Neural cell (in vitro differentiated cells): ENCODE data around the gene PPAN. TPM values are rescaled to one million over a fixed set of nuclear protein-coding genes. Genes with fewer than 3 reads are reported as not detected.

Experiments
- H2AFZ ChIP-seq: fragments of 200-600, 300-800 bp; sonication (generic), shearing (Covaris generic); 2 replicates; pipeline ENCODE4 v1.6.0; 2014; ENCODE audit warnings: low read depth, mild to moderate bottlenecking, antibody characterized with exemption, low read length, moderate library complexity
- H3F3A ChIP-seq: fragments of 200-600 bp; shearing (Covaris generic); 2 replicates; pipeline ENCODE4 v1.6.1; 2016; ENCODE audit warnings: mild to moderate bottlenecking, moderate library complexity, mixed read lengths, antibody characterized with exemption, low read length; ENCODE audit not compliant: insufficient read depth, poor library complexity, severe bottlenecking
- H3K27ac ChIP-seq: fragments of 200-600, 300-800 bp; sonication (generic), shearing (Covaris generic); 2 replicates; pipeline ENCODE4 v1.5.1; 2014; ENCODE audit warnings: mild to moderate bottlenecking, low read length, moderate library complexity
- H3K27me3 ChIP-seq: fragments of 300-800, 200-600 bp; sonication (generic), shearing (Covaris generic); 2 replicates; pipeline ENCODE4 v1.6.0; 2014; ENCODE audit warnings: mild to moderate bottlenecking, low read depth, low read length, moderate library complexity; ENCODE audit not compliant: insufficient read depth
- H3K36me3 ChIP-seq: fragments of 300-800, 200-600 bp; sonication (generic), shearing (Covaris generic); 2 replicates; pipeline ENCODE4 v1.5.1; 2014; ENCODE audit warnings: mild to moderate bottlenecking, antibody characterized with exemption, low read length, moderate library complexity; ENCODE audit not compliant: insufficient read depth
- H3K4me2 ChIP-seq: fragments of 300-800, 200-600 bp; sonication (generic), shearing (Covaris generic); 2 replicates; pipeline ENCODE4 v1.6.0; 2014; ENCODE audit warnings: mild to moderate bottlenecking, low read length
- H3K4me3 ChIP-seq: fragments of 300-800, 200-600 bp; sonication (generic), shearing (Covaris generic); 2 replicates; pipeline ENCODE4 v1.5.1; 2014; ENCODE audit warnings: mild to moderate bottlenecking, low read length, moderate library complexity
- H3K79me2 ChIP-seq: fragments of 200-600 bp; shearing (Covaris generic); replicated peaks from 2 replicates; pipeline ENCODE4 v1.6.0; 2014; ENCODE audit warnings: mild to moderate bottlenecking, low read length, moderate library complexity; ENCODE audit not compliant: insufficient read depth
- H3K9ac ChIP-seq: fragments of 300-800, 200-600 bp; sonication (generic), shearing (Covaris generic); 2 replicates; pipeline ENCODE4 v1.6.1; 2016; ENCODE audit warnings: mild to moderate bottlenecking, low read length, mixed read lengths
- H3K9me2 ChIP-seq: fragments of 200-600 bp; shearing (Covaris generic); 2 replicates; pipeline ENCODE4 v1.6.1; 2016; ENCODE audit warnings: mild to moderate bottlenecking, low read length, mixed read lengths; ENCODE audit not compliant: insufficient read depth
- H3K9me3 ChIP-seq: fragments of 200-600, 300-800 bp; sonication (generic), shearing (Covaris generic); 2 replicates; pipeline ENCODE4 v1.6.1; 2016; ENCODE audit warnings: mild to moderate bottlenecking, mixed run types, low read length, moderate library complexity, mixed read lengths
- H4K20me1 ChIP-seq: fragments of 200-600 bp; shearing (Covaris generic); 2 replicates; pipeline ENCODE4 v1.6.1; 2016; ENCODE audit warnings: mild to moderate bottlenecking, mixed run types; ENCODE audit not compliant: insufficient read depth
- CTCF ChIP-seq: fragments of 450-650 bp; IDR thresholded peaks from 2 replicates; pipeline ENCODE4 v1.5.1; 2014; ENCODE audit warnings: antibody characterized with exemption, mild to moderate bottlenecking, moderate library complexity; ENCODE audit not compliant: poor library complexity, severe bottlenecking
- EP300 ChIP-seq: fragments of 450-650 bp; conservative IDR thresholded peaks from 2 replicates; pipeline ENCODE4 v1.6.1; 2014; ENCODE audit warnings: antibody characterized with exemption, mild to moderate bottlenecking, moderate library complexity; ENCODE audit not compliant: poor library complexity, severe bottlenecking
- EZH2 ChIP-seq: fragments of 200-600, 300-800 bp; shearing (Covaris generic), sonication (generic); IDR thresholded peaks from 2 replicates; pipeline ENCODE4 v1.6.1; 2014; ENCODE audit warnings: antibody characterized with exemption, low read length, borderline replicate concordance, mild to moderate bottlenecking; ENCODE audit not compliant: insufficient read depth, poor library complexity, severe bottlenecking
- MXI1 ChIP-seq: fragments of 450-650 bp; conservative IDR thresholded peaks from 2 replicates; pipeline ENCODE4 v1.6.1; 2014; ENCODE audit warnings: antibody characterized with exemption, mild to moderate bottlenecking; ENCODE audit not compliant: poor library complexity, severe bottlenecking
- POLR2AphosphoS5 ChIP-seq: IDR thresholded peaks from 2 replicates; pipeline ENCODE4 v1.6.1; 2012
- RAD21 ChIP-seq: fragments of 450-650 bp; conservative IDR thresholded peaks from 2 replicates; pipeline ENCODE4 v1.6.1; 2014; ENCODE audit warnings: antibody characterized with exemption, mild to moderate bottlenecking, moderate library complexity
- SMC3 ChIP-seq: fragments of 450-650 bp; conservative IDR thresholded peaks from 2 replicates; pipeline ENCODE4 v1.6.1; 2014; ENCODE audit warnings: antibody characterized with exemption, mild to moderate bottlenecking, moderate library complexity; ENCODE audit not compliant: poor library complexity
- TAF1 ChIP-seq: IDR thresholded peaks from 2 replicates; pipeline ENCODE4 v1.6.1; 2012; ENCODE audit warnings: low read depth
- polyA plus RNA-seq: library from polyadenylated mRNA; depleted of rRNA; stranded (reverse); fragments of >200 nt; gene quantifications from 2 replicates; pipeline ENCODE4 v1.2.3, GENCODE V29; 2014
- TF ChIP-seq, protein P1 (sequence below): IDR thresholded peaks from 2 replicates; pipeline ENCODE4 v1.6.1; 2012; ENCODE audit warnings: borderline replicate concordance

PPAN gene
- polyA plus RNA-seq, 1 donor from 2014 or later = 13.9 TPM

DNA sequence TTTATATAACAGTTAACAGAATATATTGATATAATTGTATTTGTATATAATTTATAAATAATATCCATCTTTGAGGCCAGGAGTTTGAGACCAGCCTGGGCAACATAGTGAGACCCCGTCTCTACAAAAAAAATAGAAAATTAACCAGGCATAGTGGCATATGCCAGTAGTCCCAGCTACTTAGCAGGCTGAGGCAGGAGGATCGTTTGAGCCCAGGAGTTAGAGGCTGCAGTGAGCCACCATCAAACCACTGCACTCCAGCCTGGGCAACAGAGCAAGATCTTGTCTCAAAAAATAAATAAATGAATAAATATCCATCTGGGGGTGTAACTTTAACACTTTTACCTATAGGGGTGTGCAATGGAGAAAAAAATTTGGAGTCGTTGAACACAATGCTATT is 21.4 kb upstream of the PPAN start:
- H3K4me3 ChIP-seq = no peak overlapping the region
- TF ChIP-seq CTCF = no peak
- TF ChIP-seq EP300 = no peak
- TF ChIP-seq, protein P1, sequence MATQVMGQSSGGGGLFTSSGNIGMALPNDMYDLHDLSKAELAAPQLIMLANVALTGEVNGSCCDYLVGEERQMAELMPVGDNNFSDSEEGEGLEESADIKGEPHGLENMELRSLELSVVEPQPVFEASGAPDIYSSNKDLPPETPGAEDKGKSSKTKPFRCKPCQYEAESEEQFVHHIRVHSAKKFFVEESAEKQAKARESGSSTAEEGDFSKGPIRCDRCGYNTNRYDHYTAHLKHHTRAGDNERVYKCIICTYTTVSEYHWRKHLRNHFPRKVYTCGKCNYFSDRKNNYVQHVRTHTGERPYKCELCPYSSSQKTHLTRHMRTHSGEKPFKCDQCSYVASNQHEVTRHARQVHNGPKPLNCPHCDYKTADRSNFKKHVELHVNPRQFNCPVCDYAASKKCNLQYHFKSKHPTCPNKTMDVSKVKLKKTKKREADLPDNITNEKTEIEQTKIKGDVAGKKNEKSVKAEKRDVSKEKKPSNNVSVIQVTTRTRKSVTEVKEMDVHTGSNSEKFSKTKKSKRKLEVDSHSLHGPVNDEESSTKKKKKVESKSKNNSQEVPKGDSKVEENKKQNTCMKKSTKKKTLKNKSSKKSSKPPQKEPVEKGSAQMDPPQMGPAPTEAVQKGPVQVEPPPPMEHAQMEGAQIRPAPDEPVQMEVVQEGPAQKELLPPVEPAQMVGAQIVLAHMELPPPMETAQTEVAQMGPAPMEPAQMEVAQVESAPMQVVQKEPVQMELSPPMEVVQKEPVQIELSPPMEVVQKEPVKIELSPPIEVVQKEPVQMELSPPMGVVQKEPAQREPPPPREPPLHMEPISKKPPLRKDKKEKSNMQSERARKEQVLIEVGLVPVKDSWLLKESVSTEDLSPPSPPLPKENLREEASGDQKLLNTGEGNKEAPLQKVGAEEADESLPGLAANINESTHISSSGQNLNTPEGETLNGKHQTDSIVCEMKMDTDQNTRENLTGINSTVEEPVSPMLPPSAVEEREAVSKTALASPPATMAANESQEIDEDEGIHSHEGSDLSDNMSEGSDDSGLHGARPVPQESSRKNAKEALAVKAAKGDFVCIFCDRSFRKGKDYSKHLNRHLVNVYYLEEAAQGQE = no peak
- TF ChIP-seq RAD21 = no peak
- no peak overlapping the region for H2AFZ ChIP-seq
- H3K9me3 ChIP-seq = no peaks in the 10 kb centered on the region
- no peak overlapping the region for H3K27ac ChIP-seq
- H4K20me1 ChIP-seq = no peaks in the 10 kb centered on the region
- no peaks in the 10 kb centered on the region for H3K36me3 ChIP-seq
- H3K79me2 ChIP-seq = no peaks in the 10 kb centered on the region
- no peaks in the 10 kb centered on the region for H3K9me2 ChIP-seq
- H3F3A ChIP-seq = no peaks in the 10 kb centered on the region
- H3K27me3 ChIP-seq = peaks cover 34% of the 10 kb centered on the region
- H3K4me2 ChIP-seq = no peak overlapping the region
- H3K9ac ChIP-seq = no peak overlapping the region

GRCh38 chr19:10085641-10086590 is 20.2 kb upstream of the PPAN start, which contains the start of gene SHFL:
Gene SHFL (plus strand): TSS chr19:10086317. CDS start chr19:10086428, 111 bp downstream.
- TF ChIP-seq RAD21 (no peak), POLR2AphosphoS5 (no peak), TAF1 (no peak), SMC3 (no peak), MXI1 (no peak), CTCF (no peak), EZH2 (no peak), EP300 (no peak)
- TF ChIP-seq, protein P1 = no peak
- Histone ChIP-seq H2AFZ (no peak within 1 kb of the TSS), H3K9ac (peak within 1 kb of the TSS; percentile 49), H3K9me3 (no peaks in the 10 kb centered on the region), H3K27ac (no peak within 1 kb of the TSS), H3K36me3 (no peaks in the 10 kb centered on the region), H3K9me2 (no peaks in the 10 kb centered on the region), H3K27me3 (peaks cover 34% of the 10 kb centered on the region), H3K79me2 (no peaks in the 10 kb centered on the region), H4K20me1 (no peaks in the 10 kb centered on the region), H3K4me2 (peak within 1 kb of the TSS; percentile 35), H3K4me3 (peak within 1 kb of the TSS; percentile 68), H3F3A (no peaks in the 10 kb centered on the region)
